HCEC 1CT (cell line): Measurements from ENCODE around the gene PDX1.
"Not testable (repeated sequence)": the region's sequence is repeated elsewhere in the genome, so short reads cannot be mapped to it uniquely, and the experiment has no call there.

Source experiments
- DNase-seq: peaks from one replicate; pipeline ENCODE4 v3.0.0-alpha.2; 2017

Gene PDX1

GRCh38 chr13:27956576-27957300, 36.9 kb downstream of the PDX1 start:
- DNase-seq: no peak

- no peak for DNase-seq
Measured at GRCh38 chr13:27959976-27960361, 40.2 kb downstream of the PDX1 start.

- DNase-seq: peak; percentile 9
Measured at GRCh38 chr13:27960362-27961226, 40.8 kb downstream of the PDX1 start.

GRCh38 chr13:27961227-27962085, 41.7 kb downstream of the PDX1 start:
- DNase-seq: no peak

- DNase-seq: no peak
Measured at GRCh38 chr13:27962128-27962841, 42.5 kb downstream of the PDX1 start.

GRCh38 chr13:27962982-27963381, 43.2 kb downstream of the PDX1 start:
- no peak for DNase-seq

- no peak for DNase-seq
Measured at GRCh38 chr13:27963491-27963890, 43.7 kb downstream of the PDX1 start.

GRCh38 chr13:27964206-27964605, 44.4 kb downstream of the PDX1 start:
- not testable (repeated sequence) for DNase-seq

GRCh38 chr13:27964741-27965323, 45.0 kb downstream of the PDX1 start:
- DNase-seq: no peak

GRCh38 chr13:27965343-27965739, 45.5 kb downstream of the PDX1 start:
- DNase-seq: no peak

GRCh38 chr13:27965740-27966640, 46.2 kb downstream of the PDX1 start:
- no peak for DNase-seq

GRCh38 chr13:27966641-27967202, 46.9 kb downstream of the PDX1 start:
- DNase-seq: no peak

GRCh38 chr13:27967203-27967735, 47.5 kb downstream of the PDX1 start:
- no peak for DNase-seq

GRCh38 chr13:27967736-27968315, 48.0 kb downstream of the PDX1 start:
- no peak for DNase-seq

GRCh38 chr13:27968316-27969081, 48.7 kb downstream of the PDX1 start:
- no peak for DNase-seq

- no peak for DNase-seq
Measured at GRCh38 chr13:27969082-27969865, 49.5 kb downstream of the PDX1 start, which contains the start of gene CDX2. Gene CDX2 (minus strand): TSS chr13:27969315. CDS start chr13:27969006, 309 bp downstream.

GRCh38 chr13:27969866-27970229, 50.0 kb downstream of the PDX1 start:
- DNase-seq: no peak
